ENCODE data around the gene GALNTL6.

GRCh38 chr4:172963498-172964294 lies 1150.5 kb downstream of the GALNTL6 start:
- TF ChIP-seq EZH2 (IDR thresholded peaks at IDR 0.05; ENCODE audit: low read depth, unreplicated experiment) (no peak), CTCF (conservative IDR thresholded peaks at IDR 0.05; ENCODE audit: low read depth in 2 of 2) (no peak), REST (IDR thresholded peaks at IDR 0.05; ENCODE audit: unreplicated experiment) (no peak)
